Mesothelial cell of epicardium (in vitro differentiated cells): Measurements from ENCODE around the gene TRPV4. TPM values are rescaled to one million over a fixed set of nuclear protein-coding genes. Genes with fewer than 3 reads are reported as not detected.

Experiments
- DNase-seq, 2 experiments: peaks; one replicate each; pipeline ENCODE4 v3.0.0; 2021; ENCODE audit warnings: low spot score in 2 of 2; ENCODE audit not compliant: unreplicated experiment in 2 of 2
- H3K27ac Mint-ChIP-seq: 2 replicates; pipeline ENCODE4 v1.8.0; 2021; ENCODE audit warnings: mixed read lengths
- H3K27me3 Mint-ChIP-seq: 2 replicates; pipeline ENCODE4 v1.8.0; 2021; ENCODE audit warnings: low read depth, mixed read lengths
- H3K36me3 Mint-ChIP-seq: 2 replicates; pipeline ENCODE4 v1.8.0; 2021; ENCODE audit warnings: mixed read lengths
- H3K4me1 Mint-ChIP-seq: 2 replicates; pipeline ENCODE4 v1.8.0; 2021; ENCODE audit warnings: mixed read lengths
- H3K4me3 Mint-ChIP-seq: 2 replicates; pipeline ENCODE4 v1.8.0; 2021; ENCODE audit warnings: mild to moderate bottlenecking, moderate library complexity, mixed read lengths
- H3K9me3 Mint-ChIP-seq: 2 replicates; pipeline ENCODE4 v1.8.0; 2021; ENCODE audit warnings: mixed read lengths
- CTCF ChIP-seq: fragments of 200-600 bp; sonication (generic); IDR thresholded peaks from one replicate; pipeline ENCODE4 v1.5.0; 2021; ENCODE audit warnings: antibody characterized with exemption; ENCODE audit not compliant: unreplicated experiment
- total RNA-seq: library from RNA; stranded (reverse); gene quantifications from 3 replicates; pipeline ENCODE4 v1.2.1, GENCODE V29; 2021

The TRPV4 gene
- total RNA-seq, 1 donor from 2014 or later = 4.1 TPM

DNA sequence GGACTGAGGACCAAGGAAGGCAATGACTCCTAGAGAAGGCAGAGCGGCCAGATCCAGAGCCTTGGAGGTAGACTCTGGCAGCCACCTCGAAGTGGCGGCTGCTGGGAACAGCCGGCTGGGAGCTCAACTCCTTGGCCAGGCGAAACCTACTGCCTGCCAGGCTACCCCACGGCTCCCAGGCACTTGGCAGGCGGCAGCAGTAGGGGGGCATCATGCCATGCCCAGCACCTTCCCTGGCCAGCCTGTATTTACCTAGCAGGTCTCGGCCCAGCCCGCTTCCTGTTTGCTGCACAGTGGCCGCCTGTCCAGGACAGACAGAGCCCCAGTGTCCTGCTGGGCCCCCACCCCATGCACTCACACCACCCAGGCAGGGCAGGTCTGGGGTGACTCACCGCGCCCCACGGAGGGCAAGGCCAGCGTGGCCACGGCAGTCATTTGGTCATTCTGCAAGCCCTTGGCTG lies 10.2 kb downstream of the TRPV4 start:
- peaks cover 11% of the 10 kb centered on the region for H3K4me1 Mint-ChIP-seq

GRCh38 chr12:109822416-109822815 lies 10.8 kb downstream of the TRPV4 start:
- H3K9me3 Mint-ChIP-seq = no peaks in the 10 kb centered on the region
- no peaks in the 10 kb centered on the region for H3K27me3 Mint-ChIP-seq
- no peak for DNase-seq
- peaks cover 11% of the 10 kb centered on the region for H3K4me1 Mint-ChIP-seq
- H3K4me3 Mint-ChIP-seq = no peak overlapping the region
- H3K27ac Mint-ChIP-seq = no peak overlapping the region
- no peak for TF ChIP-seq CTCF
- H3K36me3 Mint-ChIP-seq = no peaks in the 10 kb centered on the region

More for the DNA sequence above, 10.2 kb downstream of the TRPV4 start:
- H3K27ac Mint-ChIP-seq = no peak overlapping the region
- no peaks in the 10 kb centered on the region for H3K27me3 Mint-ChIP-seq
- H3K36me3 Mint-ChIP-seq = no peaks in the 10 kb centered on the region
- no peak overlapping the region for H3K4me3 Mint-ChIP-seq
- H3K9me3 Mint-ChIP-seq = no peaks in the 10 kb centered on the region
- no peak for DNase-seq
- no peak for TF ChIP-seq CTCF

GRCh38 chr12:109821968-109822367 lies 11.2 kb downstream of the TRPV4 start:
- H3K27ac Mint-ChIP-seq = no peak overlapping the region
- H3K4me3 Mint-ChIP-seq = no peak overlapping the region
- no peaks in the 10 kb centered on the region for H3K27me3 Mint-ChIP-seq
- no peaks in the 10 kb centered on the region for H3K36me3 Mint-ChIP-seq
- H3K9me3 Mint-ChIP-seq = no peaks in the 10 kb centered on the region
- no peak for DNase-seq
- peaks cover 11% of the 10 kb centered on the region for H3K4me1 Mint-ChIP-seq
- TF ChIP-seq CTCF = no peak

GRCh38 chr12:109820816-109821381 lies 12.3 kb downstream of the TRPV4 start:
- no peaks in the 10 kb centered on the region for H3K9me3 Mint-ChIP-seq
- peaks cover 11% of the 10 kb centered on the region for H3K4me1 Mint-ChIP-seq
- no peaks in the 10 kb centered on the region for H3K27me3 Mint-ChIP-seq
- no peaks in the 10 kb centered on the region for H3K36me3 Mint-ChIP-seq
- DNase-seq = no peak
- no peak overlapping the region for H3K4me3 Mint-ChIP-seq
- TF ChIP-seq CTCF = no peak
- no peak overlapping the region for H3K27ac Mint-ChIP-seq

DNA sequence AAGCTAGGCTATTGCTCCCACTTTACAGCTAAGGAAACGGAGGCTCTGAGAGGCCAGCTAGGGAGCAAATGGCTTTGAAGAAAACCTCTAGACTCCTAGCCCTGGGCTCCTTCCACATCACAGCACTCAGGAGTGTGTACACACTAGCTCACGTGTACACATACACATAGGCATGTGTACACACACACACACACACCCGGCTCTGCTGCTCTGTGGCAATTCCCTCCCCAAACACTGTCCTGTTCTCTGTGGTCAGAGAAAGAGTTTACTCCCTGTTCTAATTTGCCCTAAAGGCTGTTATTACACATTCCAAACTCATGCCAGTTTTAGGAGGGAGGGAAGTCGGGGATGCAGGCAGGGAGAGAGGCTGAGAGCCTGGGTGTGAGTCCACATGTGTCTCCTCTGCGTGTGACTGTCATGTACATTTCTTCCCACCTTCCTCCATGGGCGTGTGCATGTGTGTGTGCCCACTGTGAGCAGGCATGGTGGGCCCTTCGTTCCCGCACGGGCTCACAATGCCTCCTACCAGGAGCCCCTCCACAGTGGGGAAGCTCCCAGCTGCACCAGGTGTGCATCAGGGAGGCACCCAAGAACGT lies 14.2 kb downstream of the TRPV4 start:
- Mint-ChIP-seq H3K4me1 (peaks cover 11% of the 10 kb centered on the region), H3K4me3 (no peak overlapping the region), H3K27ac (no peak overlapping the region), H3K27me3 (no peaks in the 10 kb centered on the region), H3K9me3 (no peaks in the 10 kb centered on the region), H3K36me3 (no peaks in the 10 kb centered on the region)
- no peak for DNase-seq
- no peak for TF ChIP-seq CTCF
